Gastroesophageal sphincter (tissue), 4 donors: ENCODE results near the gene ASB13. TPM values are rescaled to one million over a fixed set of nuclear protein-coding genes. Genes with fewer than 3 reads are reported as not detected.

Source experiments
- ATAC-seq: fragments of 150-250 bp; one replicate; pipeline ENCODE4 v1.9.1; 2016; ENCODE audit warnings: mild to moderate bottlenecking, moderate library complexity
- H3K27ac ChIP-seq, 4 donors: fragments of 200-600 bp; sonication (generic) in 3 of 4; 1 replicate in 3 of 4; 2 replicates in 1 of 4; pipeline ENCODE4 v1.5.1; 2016 to 2019
- H3K27me3 ChIP-seq: fragments of 200-600 bp; sonication (generic); one replicate; pipeline ENCODE4 v1.5.1; 2019
- H3K36me3 ChIP-seq, 2 donors: fragments of 200-600 bp; sonication (generic); one replicate each; pipeline ENCODE4 v1.5.1; 2019; ENCODE audit warnings: control low read depth in 1 of 2
- H3K4me1 ChIP-seq, 3 donors: fragments of 200-600 bp; sonication (generic); 1 replicate in 2 of 3; 2 replicates in 1 of 3; pipeline ENCODE4 v1.5.1; 2016 to 2019; ENCODE audit warnings: control low read depth in 2 of 3
- H3K4me3 ChIP-seq, 2 donors: fragments of 200-600 bp; sonication (generic); one replicate each; pipeline ENCODE4 v1.5.1; 2019; ENCODE audit warnings: mild to moderate bottlenecking in 1 of 2, moderate library complexity in 1 of 2
- H3K9me3 ChIP-seq, 3 donors: fragments of 200-600 bp; sonication (generic); one replicate each; pipeline ENCODE4 v1.5.1; 2017 to 2019; ENCODE audit warnings: control low read depth in 2 of 3
- EP300 ChIP-seq: sonication (generic); formaldehyde crosslinking; IDR thresholded peaks from one replicate; pipeline ENCODE4 v1.6.1; 2017; ENCODE audit warnings: antibody characterized with exemption, mild to moderate bottlenecking
- POLR2A ChIP-seq, 2 donors: fragments of 450-650 bp; IDR thresholded peaks; one replicate each; pipeline ENCODE4 v1.6.1; 2017; ENCODE audit warnings: antibody characterized with exemption in 2 of 2, mild to moderate bottlenecking in 2 of 2, moderate library complexity in 1 of 2
- POLR2AphosphoS5 ChIP-seq: sonication (generic); formaldehyde crosslinking; IDR thresholded peaks from one replicate; pipeline ENCODE4 v1.6.1; 2017; ENCODE audit warnings: antibody characterized with exemption
- WGBS, 2 donors: methylation state at CpG; one replicate each; pipeline ENCODE4 v1.1.5; 2018; ENCODE audit warnings: low coverage in 1 of 2; 5-methylcytosine and 5-hydroxymethylcytosine counted together
- total RNA-seq, 4 donors: library from RNA; depleted of rRNA; stranded (reverse); fragments of >200 nt; gene quantifications; one replicate each; pipeline ENCODE4 v1.1.0, GENCODE V29; 2016
- TF ChIP-seq, protein P1 (sequence below), 4 experiments: fragments of 200-600 bp in 2 of 4; fragments of 450-650 bp in 2 of 4; sonication (generic) in 1 of 4; IDR thresholded peaks; one replicate each; pipeline ENCODE4 v1.5.1; 2017 to 2019; ENCODE audit warnings: antibody characterized with exemption in 4 of 4, mild to moderate bottlenecking in 2 of 4, moderate library complexity in 2 of 4

ASB13 gene
- total RNA-seq, 4 donors from 2014 or later, result 17.6 to 39.6 (median 19.0) TPM

GRCh38 chr10:5670662-5671375 lies 4.4 kb upstream of the ASB13 start:
- Histone ChIP-seq H3K4me1 (peaks cover 0 to 12% (median 4%) of the 10 kb centered on the region in 3 donors), H3K27me3 (no peaks in the 10 kb centered on the region), H3K9me3 (peaks cover 0 to 12% (median 0%) of the 10 kb centered on the region in 3 donors), H3K36me3 (no peaks in the 10 kb centered on the region), H3K27ac (no peak overlapping the region), H3K4me3 (no peak overlapping the region)
- TF ChIP-seq POLR2A (IDR thresholded peaks at IDR 0.05) (no peak), EP300 (no peak), POLR2AphosphoS5 (no peak)
- TF ChIP-seq, protein P1, sequence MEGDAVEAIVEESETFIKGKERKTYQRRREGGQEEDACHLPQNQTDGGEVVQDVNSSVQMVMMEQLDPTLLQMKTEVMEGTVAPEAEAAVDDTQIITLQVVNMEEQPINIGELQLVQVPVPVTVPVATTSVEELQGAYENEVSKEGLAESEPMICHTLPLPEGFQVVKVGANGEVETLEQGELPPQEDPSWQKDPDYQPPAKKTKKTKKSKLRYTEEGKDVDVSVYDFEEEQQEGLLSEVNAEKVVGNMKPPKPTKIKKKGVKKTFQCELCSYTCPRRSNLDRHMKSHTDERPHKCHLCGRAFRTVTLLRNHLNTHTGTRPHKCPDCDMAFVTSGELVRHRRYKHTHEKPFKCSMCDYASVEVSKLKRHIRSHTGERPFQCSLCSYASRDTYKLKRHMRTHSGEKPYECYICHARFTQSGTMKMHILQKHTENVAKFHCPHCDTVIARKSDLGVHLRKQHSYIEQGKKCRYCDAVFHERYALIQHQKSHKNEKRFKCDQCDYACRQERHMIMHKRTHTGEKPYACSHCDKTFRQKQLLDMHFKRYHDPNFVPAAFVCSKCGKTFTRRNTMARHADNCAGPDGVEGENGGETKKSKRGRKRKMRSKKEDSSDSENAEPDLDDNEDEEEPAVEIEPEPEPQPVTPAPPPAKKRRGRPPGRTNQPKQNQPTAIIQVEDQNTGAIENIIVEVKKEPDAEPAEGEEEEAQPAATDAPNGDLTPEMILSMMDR (IDR thresholded peaks at IDR 0.05), result no peak
- WGBS, 2 donors, result 73 to 75% methylated on average over 5 to 7 of the region's 8 CpGs
- ATAC-seq, result no peak

DNA sequence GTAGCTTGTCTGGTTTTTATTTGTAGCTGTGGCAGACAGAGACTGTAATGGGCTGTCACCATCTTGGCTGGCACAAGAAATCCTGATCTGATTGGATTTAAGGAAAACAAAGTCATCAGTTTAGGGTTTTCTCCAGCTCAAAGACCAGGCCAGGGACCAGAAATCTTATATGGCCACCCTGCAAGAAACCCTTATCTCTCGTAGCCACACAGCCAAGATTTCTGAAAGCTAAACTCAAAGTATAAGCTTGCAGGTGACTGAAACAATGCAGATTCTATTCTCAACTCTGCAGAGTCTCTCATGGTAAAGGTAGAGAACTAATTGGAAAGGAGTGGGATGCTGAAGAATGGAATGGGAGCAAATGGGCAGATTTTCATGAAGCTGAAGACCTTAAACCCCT lies 3.2 kb upstream of the ASB13 start:
- no peak for ATAC-seq
- TF ChIP-seq, protein P1 (IDR thresholded peaks at IDR 0.05), result no peak
- TF ChIP-seq POLR2AphosphoS5 (no peak), POLR2A (IDR thresholded peaks at IDR 0.05) (no peak), EP300 (no peak)
- H3K4me3 ChIP-seq, result no peak overlapping the region
- H3K27me3 ChIP-seq, result no peaks in the 10 kb centered on the region
- whole genome bisulfite sequencing, 2 donors, result 100% methylated on average over 1 of the region's 1 CpG
- no peaks in the 10 kb centered on the region for H3K36me3 ChIP-seq
- peaks cover 0 to 12% (median 0%) of the 10 kb centered on the region in 3 donors for H3K9me3 ChIP-seq
- H3K27ac ChIP-seq, result no peak overlapping the region
- H3K4me1 ChIP-seq, result peaks cover 0 to 24% (median 4%) of the 10 kb centered on the region in 3 donors

GRCh38 chr10:5668429-5668828 lies 2.0 kb upstream of the ASB13 start:
- H3K27me3 ChIP-seq, result no peaks in the 10 kb centered on the region
- H3K27ac ChIP-seq, result no peak overlapping the region
- H3K4me3 ChIP-seq, result no peak overlapping the region
- H3K9me3 ChIP-seq, result peaks cover 0 to 7% (median 0%) of the 10 kb centered on the region in 3 donors
- peaks cover 0 to 36% (median 4%) of the 10 kb centered on the region in 3 donors for H3K4me1 ChIP-seq
- no peak for ATAC-seq
- TF ChIP-seq EP300 (no peak), POLR2A (IDR thresholded peaks at IDR 0.05) (no peak), POLR2AphosphoS5 (no peak)
- TF ChIP-seq, protein P1 (IDR thresholded peaks at IDR 0.05), result no peak
- no peaks in the 10 kb centered on the region for H3K36me3 ChIP-seq
- WGBS, 2 donors, result 85% methylated on average over 4 of the region's 4 CpGs; no CpG with 5 or more reads in 1 of the 2 donors

DNA sequence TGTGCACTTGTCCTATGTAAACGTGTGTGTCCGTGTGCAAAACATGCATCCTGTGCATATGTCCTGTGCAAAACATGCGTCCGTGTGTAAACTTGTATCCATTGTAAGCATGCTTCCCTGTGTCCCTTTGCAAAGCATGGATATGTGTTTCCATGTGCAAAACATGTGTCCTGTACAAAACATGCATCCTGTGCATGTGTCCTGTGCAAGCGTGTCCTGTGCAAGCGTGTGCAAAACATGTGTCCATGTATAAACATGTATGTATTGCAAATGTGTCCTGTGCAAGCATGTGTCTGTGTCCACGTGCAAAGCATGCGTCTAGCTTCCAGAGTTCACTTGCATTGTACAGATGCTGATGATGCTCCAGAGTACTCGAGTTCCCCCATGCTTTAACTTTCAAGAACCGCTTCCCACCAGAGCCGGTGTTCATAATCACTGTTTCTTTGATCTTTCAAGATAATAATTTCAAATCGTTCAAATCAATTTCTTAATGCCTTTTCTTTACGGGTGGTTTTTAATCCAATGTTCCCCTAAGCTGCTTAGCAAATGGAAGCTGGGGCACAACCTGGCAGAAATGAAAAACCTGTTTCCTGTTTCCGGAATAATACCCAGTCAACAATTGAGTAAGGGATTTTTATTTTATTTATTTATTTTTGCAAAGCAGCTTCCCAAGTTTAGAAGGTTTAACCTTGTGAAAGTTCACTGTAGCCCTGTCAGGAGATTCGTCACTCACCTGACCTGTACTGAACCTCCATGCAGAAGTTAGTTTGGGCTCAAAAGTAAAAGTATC lies 641 bp upstream of the ASB13 start:
- Histone ChIP-seq H3K27me3 (no peaks in the 10 kb centered on the region), H3K9me3 (peaks cover 0 to under 1% (median 0%) of the 10 kb centered on the region in 3 donors), H3K4me1 (peaks cover 0 to 42% (median 4%) of the 10 kb centered on the region in 3 donors), H3K27ac (peak overlapping the region in 2 of 4 donors; percentile 88 to 89), H3K4me3 (peak overlapping the region; percentile 61 to 93), H3K36me3 (no peaks in the 10 kb centered on the region)
- TF ChIP-seq, protein P1 (IDR thresholded peaks at IDR 0.05), result no peak
- TF ChIP-seq POLR2A (IDR thresholded peaks at IDR 0.05) (no peak), POLR2AphosphoS5 (no peak), EP300 (no peak)
- ATAC-seq, result no peak
- WGBS, 2 donors, result 31 to 56% methylated on average over 10 to 11 of the region's 15 CpGs
